K562 (cell line): ENCODE results near the gene UBE2U. TPM values are rescaled to one million over a fixed set of nuclear protein-coding genes. Genes with fewer than 3 reads are reported as not detected.

Experiments used
- ATAC-seq: fragments of 200-7000 bp; cut with Tn5 transposase; 3 replicates; pipeline ENCODE4 v1.9.1; 2020; ENCODE audit warnings: moderate library complexity
- BruUV-seq: library from RNA; stranded (reverse); fragments of 400-500 nt; replicated peaks from 2 replicates; lab custom pipeline; 2021; lab: Mats Ljungman, UMichigan
- CTCF ChIA-PET: fragments of 300-600 bp; formaldehyde crosslinking; extraction: SDS; loops from one replicate; lab custom pipeline; 2021; ENCODE audit warnings: low intra/inter-chr PET ratio; lab: Yijun Ruan, JAX
- POLR2A ChIA-PET: fragments of 300-600, 350-650 bp; sonication (Branson Sonifier 250); formaldehyde crosslinking; extraction: SDS; loops from one replicate; lab custom pipeline; 2021; ENCODE audit warnings: antibody characterized with exemption, inconsistent platforms; lab: Yijun Ruan, JAX
- DNase-seq, 4 experiments: peaks; one replicate each; pipeline versions ENCODE4 v3.0.0 to v3.0.0-alpha.2; 2011 to 2018; ENCODE audit warnings: low spot score in 3 of 4, mixed read lengths in 3 of 4; ENCODE audit errors: extremely low read depth in 1 of 4
- FAIRE-seq: peaks from 2 replicates; lab custom pipeline; 2011; peaks lifted over from hg19 to GRCh38; lab: Jason Lieb, UNC
- H2AFZ ChIP-seq: 2 replicates; pipeline ENCODE4 v1.6.0; 2011; ENCODE audit warnings: low read depth, low read length, control low read depth, inconsistent platforms
- H3K27ac ChIP-seq: fragments of 200-600 bp; 3 replicates; pipeline ENCODE4 v1.8.0; 2011; ENCODE audit warnings: low read depth, mild to moderate bottlenecking, control low read depth, inconsistent platforms, low read length, moderate library complexity, mixed read lengths; ENCODE audit errors: extremely low read depth
- H3K27me3 ChIP-seq, 2 experiments: fragments of 300-600 bp in 1 of 2; 2 replicates in 1 of 2; 3 replicates in 1 of 2; pipeline versions ENCODE4 v1.6.0 to v1.8.0; 2011; ENCODE audit warnings: inconsistent platforms in 2 of 2, low read length in 2 of 2, mild to moderate bottlenecking in 1 of 2, mixed read lengths in 1 of 2, moderate library complexity in 1 of 2; ENCODE audit not compliant: control insufficient read depth in 2 of 2, insufficient read depth in 2 of 2
- H3K36me3 ChIP-seq: fragments of 300-600 bp; 3 replicates; pipeline ENCODE4 v1.8.0; 2011; ENCODE audit warnings: mild to moderate bottlenecking, low read length, inconsistent platforms; ENCODE audit not compliant: control insufficient read depth, insufficient read depth
- H3K4me1 ChIP-seq, 2 experiments: fragments of 200-600 bp in 1 of 2; replicated peaks in 1 of 2; 2 replicates in 1 of 2; 3 replicates in 1 of 2; pipeline versions ENCODE4 v1.5.1 to v1.8.0; 2011; ENCODE audit warnings: inconsistent platforms in 2 of 2, low read length in 2 of 2, mild to moderate bottlenecking in 1 of 2, mixed read lengths in 1 of 2, moderate library complexity in 1 of 2; ENCODE audit not compliant: control insufficient read depth in 2 of 2, insufficient read depth in 2 of 2
- H3K4me2 ChIP-seq: 2 replicates; pipeline ENCODE4 v1.6.1; 2011; ENCODE audit warnings: low read length, control low read depth, inconsistent platforms, mixed read lengths; ENCODE audit not compliant: insufficient read depth
- H3K4me3 ChIP-seq: fragments of 200-600 bp; sonication (generic), shearing (Covaris generic); 2 replicates; pipeline ENCODE4 v1.5.1; 2016; ENCODE audit warnings: control low read depth, inconsistent platforms
- H3K79me2 ChIP-seq: fragments of 200-600 bp; 3 replicates; pipeline ENCODE4 v1.8.0; 2011; ENCODE audit warnings: low read length, inconsistent platforms; ENCODE audit not compliant: control insufficient read depth, insufficient read depth
- H3K9ac ChIP-seq, 2 experiments: 2 replicates each; pipeline versions ENCODE4 v1.6.0 to v1.6.1; 2011; ENCODE audit warnings: low read depth in 2 of 2, low read length in 2 of 2, control low read depth in 1 of 2, inconsistent platforms in 1 of 2, mild to moderate bottlenecking in 1 of 2, mixed read lengths in 1 of 2; ENCODE audit not compliant: insufficient read depth in 1 of 2
- H3K9me1 ChIP-seq: one replicate; pipeline ENCODE4 v1.6.0; 2011; ENCODE audit warnings: inconsistent platforms, mild to moderate bottlenecking, low read length, moderate library complexity; ENCODE audit not compliant: control insufficient read depth, insufficient read depth
- H3K9me3 ChIP-seq: replicated peaks from 2 replicates; pipeline ENCODE4 v1.5.1; 2011; ENCODE audit warnings: low read depth, low read length, inconsistent platforms; ENCODE audit not compliant: control insufficient read depth, insufficient read depth
- H4K20me1 ChIP-seq: replicated peaks from 2 replicates; pipeline ENCODE4 v1.6.1; 2011; ENCODE audit warnings: low read length, inconsistent platforms, mixed read lengths; ENCODE audit not compliant: control insufficient read depth, insufficient read depth
- FOXA1 ChIP-seq: fragments of 450-650 bp; IDR thresholded peaks from 2 replicates; pipeline ENCODE4 v1.6.1; 2016; ENCODE audit warnings: mild to moderate bottlenecking, borderline replicate concordance
- GATAD2A ChIP-seq: fragments of 450-650 bp; IDR thresholded peaks from 2 replicates; pipeline ENCODE4 v1.6.1; 2017
- GTF2B ChIP-seq: IDR thresholded peaks from 2 replicates; pipeline ENCODE4 v1.6.1; 2011; ENCODE audit not compliant: insufficient read length; ENCODE audit errors: extremely low read depth
- HNRNPK ChIP-seq: fragments of 200-400 bp; formaldehyde crosslinking; IDR thresholded peaks from one replicate; pipeline ENCODE4 v1.6.1; 2018; ENCODE audit warnings: mild to moderate bottlenecking, low read depth, low read length; ENCODE audit not compliant: poor library complexity, severe bottlenecking
- RNF219 ChIP-seq: fragments of 250-450 bp; sonication (Bioruptor Pico); IDR thresholded peaks from 2 replicates; pipeline ENCODE4 v1.5.0; 2022; ENCODE audit warnings: mild to moderate bottlenecking
- XRCC3 ChIP-seq: fragments of 450-650 bp; IDR thresholded peaks from 2 replicates; pipeline ENCODE4 v1.6.1; 2017; ENCODE audit warnings: mild to moderate bottlenecking, moderate library complexity
- XRCC5 ChIP-seq: fragments of 200-400 bp; formaldehyde crosslinking; IDR thresholded peaks from 2 replicates; pipeline ENCODE4 v1.6.1; 2017; ENCODE audit warnings: low read depth, mild to moderate bottlenecking, low read length
- ZC3H8 ChIP-seq: fragments of 450-650 bp; IDR thresholded peaks from 2 replicates; pipeline ENCODE4 v1.6.1; 2017
- ZKSCAN8 ChIP-seq: fragments of 200-800 bp; sonication (Bioruptor generic); IDR thresholded peaks from 2 replicates; pipeline ENCODE4 v1.6.1; 2016; ENCODE audit warnings: missing genetic modification characterization, missing compliant biosample characterization
- WGBS: fragments of 100-300 bp; shearing (Covaris generic); methylation state at CpG from one replicate; pipeline ENCODE4 v1.1.6; 2016; ENCODE audit warnings: low coverage, mixed read lengths; ENCODE audit not compliant: insufficient coverage; ENCODE audit errors: missing lambda C conversion rate; 5-methylcytosine and 5-hydroxymethylcytosine counted together
- in situ Hi-C: fragments of 300-500 bp; cut with MboI; formaldehyde crosslinking; loops from 4 replicates; pipeline ENCODE4 v1.15.0; 2018; ENCODE audit warnings: inconsistent platforms, mixed read lengths
- intact Hi-C: fragments of 100-400 bp; cut with micrococcal nuclease; formaldehyde crosslinking; loops from 2 replicates; pipeline ENCODE4 v1.14.2; 2022
- polyA plus RNA-seq, 8 experiments: library from polyadenylated mRNA; depleted of rRNA in 4 of 8; stranded (reverse) in 5 of 8; unstranded in 3 of 8; fragments of >200 nt; fragmentation: Nextera tagmentation in 2 of 8; fragmentation: Illumina TruSeq in 1 of 8; extraction: Ambion mirVana in 2 of 8; extraction: Trizol in 1 of 8; gene quantifications; 2 replicates each; pipeline versions ENCODE4 v1.2.1 to v1.2.3, GENCODE V29; 2011 to 2014; ENCODE audit warnings: inconsistent platforms in 1 of 8, missing spikeins in 1 of 8
- total RNA-seq, 7 experiments: library from RNA; depleted of rRNA in 6 of 7; stranded (reverse); fragments of >200 nt in 6 of 7; fragmentation: Illumina TruSeq in 2 of 7; extraction: Trizol in 2 of 7; gene quantifications; 2 replicates each; pipeline versions ENCODE4 v1.2.1 to v1.2.3, GENCODE V29; 2011 to 2021; ENCODE audit warnings: low replicate concordance in 1 of 7
- TF ChIP-seq, protein P1 (sequence below), 2 experiments: fragments of 450-650 bp; IDR thresholded peaks; 2 replicates each; pipeline ENCODE4 v1.6.1; 2016
- TF ChIP-seq, protein P2 (sequence below): fragments of 250-450 bp; sonication (Bioruptor Pico); IDR thresholded peaks from 2 replicates; pipeline ENCODE4 v1.6.1; 2021; ENCODE audit warnings: mild to moderate bottlenecking

The UBE2U gene
- total and polyA plus RNA-seq, 9 of the 15 experiments (the other 6 are each of a cell fraction or from before 2014, with no cell fraction given), result not detected

DNA sequence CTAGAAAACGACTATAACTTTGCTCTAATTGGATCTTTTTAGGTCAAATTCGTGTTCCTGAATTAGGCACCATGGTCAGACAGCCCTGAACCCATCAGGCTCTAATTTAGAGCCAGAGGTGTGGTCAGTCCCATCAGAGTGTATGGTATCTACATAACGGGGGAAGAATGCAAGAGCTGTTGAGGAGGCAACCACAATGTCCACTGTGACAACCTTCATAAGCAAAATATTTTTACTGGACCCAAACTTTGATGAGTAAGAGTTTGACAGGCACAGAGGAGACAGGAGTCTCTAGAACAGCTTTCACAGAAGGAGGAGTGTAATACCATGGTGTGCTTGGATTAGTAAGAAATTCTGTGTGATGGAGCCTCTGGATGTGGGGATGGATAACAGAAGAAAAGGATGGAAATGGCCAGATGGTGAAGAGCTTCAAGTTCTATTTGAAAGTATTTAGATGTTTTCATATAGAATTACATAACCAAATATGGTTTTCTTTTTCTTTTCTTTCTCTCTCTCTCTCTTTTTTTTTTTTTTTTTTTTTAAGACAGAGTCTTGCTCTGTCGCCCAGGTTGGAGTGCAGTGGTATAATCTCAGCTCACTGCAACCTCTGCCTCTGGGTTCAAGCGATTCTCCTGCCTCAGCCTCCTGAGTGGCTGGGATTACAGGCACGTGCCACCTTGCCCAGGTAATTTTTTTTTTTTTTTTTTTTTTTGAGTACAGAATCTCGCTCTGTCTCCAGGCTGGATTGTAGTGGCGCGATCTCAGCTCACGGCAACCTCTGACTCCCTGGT is 24.9 kb downstream of the UBE2U start:
- in situ Hi-C loops, result no loop called here
- Histone ChIP-seq H3K4me3 (no peak overlapping the region), H3K4me2 (no peak overlapping the region), H3K9me1 (no peaks in the 10 kb centered on the region), H4K20me1 (no peaks in the 10 kb centered on the region), H3K9ac (no peak overlapping the region), H3K79me2 (no peaks in the 10 kb centered on the region), H3K27ac (no peak overlapping the region), H3K36me3 (no peaks in the 10 kb centered on the region), H3K27me3 (no peaks in the 10 kb centered on the region), H3K4me1 (no peaks in the 10 kb centered on the region), H3K9me3 (no peaks in the 10 kb centered on the region), H2AFZ (no peak overlapping the region)
- intact Hi-C loops, result no loop called here
- ATAC-seq (no peak), DNase-seq (no peak), FAIRE-seq (no peak)
- no peak for TF ChIP-seq ZC3H8
- TF ChIP-seq XRCC5, result no peak
- no peak for TF ChIP-seq XRCC3
- TF ChIP-seq RNF219, result no peak
- TF ChIP-seq FOXA1, result no peak
- TF ChIP-seq HNRNPK, result no peak
- no peak for TF ChIP-seq ZKSCAN8 (CRISPR knock-in tag)
- TF ChIP-seq GATAD2A, result no peak
- TF ChIP-seq, protein P1, sequence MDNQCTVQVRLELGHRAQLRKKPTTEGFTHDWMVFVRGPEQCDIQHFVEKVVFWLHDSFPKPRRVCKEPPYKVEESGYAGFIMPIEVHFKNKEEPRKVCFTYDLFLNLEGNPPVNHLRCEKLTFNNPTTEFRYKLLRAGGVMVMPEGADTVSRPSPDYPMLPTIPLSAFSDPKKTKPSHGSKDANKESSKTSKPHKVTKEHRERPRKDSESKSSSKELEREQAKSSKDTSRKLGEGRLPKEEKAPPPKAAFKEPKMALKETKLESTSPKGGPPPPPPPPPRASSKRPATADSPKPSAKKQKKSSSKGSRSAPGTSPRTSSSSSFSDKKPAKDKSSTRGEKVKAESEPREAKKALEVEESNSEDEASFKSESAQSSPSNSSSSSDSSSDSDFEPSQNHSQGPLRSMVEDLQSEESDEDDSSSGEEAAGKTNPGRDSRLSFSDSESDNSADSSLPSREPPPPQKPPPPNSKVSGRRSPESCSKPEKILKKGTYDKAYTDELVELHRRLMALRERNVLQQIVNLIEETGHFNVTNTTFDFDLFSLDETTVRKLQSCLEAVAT (IDR thresholded peaks at IDR 0.05), result no peak
- TF ChIP-seq GTF2B, result no peak
- TF ChIP-seq, protein P2, sequence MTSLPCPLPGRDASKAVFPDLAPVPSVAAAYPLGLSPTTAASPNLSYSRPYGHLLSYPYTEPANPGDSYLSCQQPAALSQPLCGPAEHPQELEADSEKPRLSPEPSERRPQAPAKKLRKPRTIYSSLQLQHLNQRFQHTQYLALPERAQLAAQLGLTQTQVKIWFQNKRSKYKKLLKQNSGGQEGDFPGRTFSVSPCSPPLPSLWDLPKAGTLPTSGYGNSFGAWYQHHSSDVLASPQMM, result no peak
- 0% methylated on average over 4 of the region's 10 CpGs for WGBS
- ChIA-PET POLR2A (interaction anchor here (0.7 kb wide), 1 partner anchor 57 kb away, joined by 3 read pairs; no protein-coding TSS in a partner anchor), CTCF (no interaction called here)
- BruUV-seq, result no TSS peak
